GM23248 (cell line): ENCODE measurements around the gene ZNF197. TPM values are rescaled to one million over a fixed set of nuclear protein-coding genes. Genes with fewer than 3 reads are reported as not detected.

ENCODE experiments used
- DNase-seq: peaks from one replicate; pipeline ENCODE4 v3.0.0-alpha.2; 2015
- H2AFZ ChIP-seq: fragments of 200-600 bp; sonication (generic); 2 replicates; pipeline ENCODE4 v1.6.1; 2016; ENCODE audit warnings: antibody characterized with exemption
- H3F3A ChIP-seq: fragments of 200-600 bp; sonication (generic); 2 replicates; pipeline ENCODE4 v1.6.1; 2016; ENCODE audit warnings: mild to moderate bottlenecking, antibody characterized with exemption, mixed run types; ENCODE audit not compliant: insufficient read depth
- H3K27ac ChIP-seq: fragments of 200-600 bp; sonication (generic); 2 replicates; pipeline ENCODE4 v1.5.1; 2016; ENCODE audit warnings: mild to moderate bottlenecking
- H3K27me3 ChIP-seq: fragments of 200-600 bp; sonication (generic); replicated peaks from 2 replicates; pipeline ENCODE4 v1.6.1; 2016; ENCODE audit warnings: mild to moderate bottlenecking; ENCODE audit not compliant: insufficient read depth
- H3K36me3 ChIP-seq: fragments of 200-600 bp; sonication (generic); 2 replicates; pipeline ENCODE4 v1.6.1; 2016; ENCODE audit warnings: low read depth, mild to moderate bottlenecking
- H3K4me1 ChIP-seq: fragments of 200-600 bp; sonication (generic); 2 replicates; pipeline ENCODE4 v1.6.1; 2016; ENCODE audit warnings: mild to moderate bottlenecking; ENCODE audit not compliant: insufficient read depth
- H3K4me2 ChIP-seq: fragments of 200-600 bp; sonication (generic); one replicate; pipeline ENCODE4 v1.6.1; 2016; ENCODE audit warnings: mild to moderate bottlenecking; ENCODE audit not compliant: unreplicated experiment
- H3K4me3 ChIP-seq: fragments of 200-600 bp; sonication (generic); 2 replicates; pipeline ENCODE4 v1.5.1; 2016; ENCODE audit warnings: mild to moderate bottlenecking
- H3K79me2 ChIP-seq: fragments of 200-600 bp; sonication (generic); 2 replicates; pipeline ENCODE4 v1.6.1; 2016; ENCODE audit warnings: mild to moderate bottlenecking; ENCODE audit not compliant: insufficient read depth
- H3K9ac ChIP-seq: fragments of 200-600 bp; sonication (generic); 2 replicates; pipeline ENCODE4 v1.6.1; 2016; ENCODE audit warnings: mild to moderate bottlenecking
- H3K9me2 ChIP-seq: fragments of 200-600 bp; sonication (generic); 2 replicates; pipeline ENCODE4 v1.6.1; 2016; ENCODE audit warnings: mixed run types, mild to moderate bottlenecking, moderate library complexity; ENCODE audit not compliant: insufficient read depth
- H3K9me3 ChIP-seq: fragments of 200-600 bp; sonication (generic); one replicate; pipeline ENCODE4 v1.6.1; 2017; ENCODE audit warnings: low read depth
- H4K20me1 ChIP-seq: fragments of 200-600 bp; sonication (generic); 2 replicates; pipeline ENCODE4 v1.6.0; 2016; ENCODE audit not compliant: insufficient read depth
- EZH2 ChIP-seq: fragments of 200-600 bp; sonication (generic); IDR thresholded peaks from 2 replicates; pipeline ENCODE4 v1.6.1; 2018; ENCODE audit warnings: antibody characterized with exemption, mild to moderate bottlenecking; ENCODE audit not compliant: insufficient read depth, poor library complexity, severe bottlenecking
- EZH2phosphoT487 ChIP-seq: fragments of 200-600 bp; sonication (generic); IDR thresholded peaks from 2 replicates; pipeline ENCODE4 v1.6.1; 2018; ENCODE audit warnings: antibody characterized with exemption, moderate library complexity, mild to moderate bottlenecking, low read depth; ENCODE audit not compliant: insufficient read depth
- WGBS, 2 experiments: methylation state at CpG; one replicate each; pipeline ENCODE4 v1.1.6; 2015 to 2017; ENCODE audit warnings: low lambda C conversion rate in 2 of 2, low coverage in 1 of 2; ENCODE audit errors: missing lambda C conversion rate in 2 of 2; 5-methylcytosine and 5-hydroxymethylcytosine counted together
- in situ Hi-C: fragments of 300-500 bp; cut with MboI; formaldehyde crosslinking; loops from 2 replicates; pipeline ENCODE4 v1.15.0; 2020
- polyA plus RNA-seq: library from polyadenylated mRNA; unstranded; fragments of >200 nt; fragmentation: Nextera tagmentation; extraction: Ambion mirVana; gene quantifications from 2 replicates; pipeline ENCODE4 v1.2.1, GENCODE V29; 2016
- total RNA-seq: library from RNA; depleted of rRNA; stranded (reverse); fragments of >200 nt; shearing (Covaris generic); gene quantifications from 2 replicates; pipeline ENCODE4 v1.2.3, GENCODE V29; 2014

The ZNF197 gene
- total and polyA plus RNA-seq, 2 experiments from 2014 or later: 7.4 to 10.1 TPM

GRCh38 chr3:44648564-44649229 is 23.9 kb downstream of the ZNF197 start, which contains the start of gene ZNF35:
Gene ZNF35 (plus strand): TSS chr3:44648732. CDS start chr3:44651068, 2,336 bp downstream.
- in situ Hi-C loops: no loop called here
- H3K79me2 ChIP-seq: peaks cover 66% of the 10 kb centered on the region

GRCh38 chr3:44649709-44650108 is 24.9 kb downstream of the ZNF197 start:
- in situ Hi-C loops: no loop called here
- WGBS, 2 experiments: 91 to 98% methylated on average over 1 of the region's 1 CpG
- Histone ChIP-seq H3F3A (peaks cover 26% of the 10 kb centered on the region; the same call in 1 of the 2 replicates), H3K36me3 (peaks cover 29% of the 10 kb centered on the region), H3K9me2 (no peaks in the 10 kb centered on the region), H3K79me2 (peaks cover 73% of the 10 kb centered on the region), H3K4me2 (peak overlapping the region; percentile 87), H3K4me3 (peak overlapping the region; percentile 95), H3K27me3 (no peaks in the 10 kb centered on the region), H2AFZ (no peak overlapping the region), H4K20me1 (no peaks in the 10 kb centered on the region), H3K27ac (no peak overlapping the region), H3K9ac (peak overlapping the region; percentile 97), H3K9me3 (no peaks in the 10 kb centered on the region), H3K4me1 (no peaks in the 10 kb centered on the region; the same call in 1 of the 2 replicates)
- TF ChIP-seq EZH2phosphoT487: no peak
- TF ChIP-seq EZH2: no peak
- no peak for DNase-seq

More at GRCh38 chr3:44648564-44649229, 23.9 kb downstream of the ZNF197 start, which contains the start of gene ZNF35:
- DNase-seq: peak; percentile 94
- 1% methylated on average over 36 to 37 of the region's 37 CpGs for WGBS, 2 experiments
- no peaks in the 10 kb centered on the region for H3K27me3 ChIP-seq
- peak within 1 kb of the TSS; percentile 77 for H3K27ac ChIP-seq
- peak within 1 kb of the TSS; percentile 95 for H3K4me3 ChIP-seq
- no peaks in the 10 kb centered on the region for H4K20me1 ChIP-seq
- H3K9ac ChIP-seq: peak within 1 kb of the TSS; percentile 97
- peaks cover 33% of the 10 kb centered on the region for H3K36me3 ChIP-seq
- peak within 1 kb of the TSS; percentile 94 for H2AFZ ChIP-seq
- no peaks in the 10 kb centered on the region; the same call in 1 of the 2 replicates for H3K4me1 ChIP-seq
- H3K9me2 ChIP-seq: no peaks in the 10 kb centered on the region
- no peak for TF ChIP-seq EZH2
- no peak for TF ChIP-seq EZH2phosphoT487
- peak within 1 kb of the TSS; percentile 87 for H3K4me2 ChIP-seq
- H3F3A ChIP-seq: peaks cover 26% of the 10 kb centered on the region; the same call in 1 of the 2 replicates
- no peaks in the 10 kb centered on the region for H3K9me3 ChIP-seq

- no peaks in the 10 kb centered on the region for H3K9me3 ChIP-seq
- no peak overlapping the region for H3K4me2 ChIP-seq
- H3K79me2 ChIP-seq: peaks cover 77% of the 10 kb centered on the region
- H3F3A ChIP-seq: no peaks in the 10 kb centered on the region
- H2AFZ ChIP-seq: no peak overlapping the region
- WGBS, 2 experiments: 99% methylated on average over 5 of the region's 5 CpGs
- H4K20me1 ChIP-seq: no peaks in the 10 kb centered on the region
- in situ Hi-C loops: no loop called here
- no peaks in the 10 kb centered on the region for H3K27me3 ChIP-seq
- no peaks in the 10 kb centered on the region for H3K9me2 ChIP-seq
- H3K27ac ChIP-seq: no peak overlapping the region
- TF ChIP-seq EZH2 (no peak), EZH2phosphoT487 (no peak)
- no peaks in the 10 kb centered on the region; the same call in 1 of the 2 replicates for H3K4me1 ChIP-seq
- peaks cover 59% of the 10 kb centered on the region for H3K36me3 ChIP-seq
- no peak overlapping the region for H3K9ac ChIP-seq
- no peak for DNase-seq
- no peak overlapping the region for H3K4me3 ChIP-seq
Observed at GRCh38 chr3:44654039-44654438, 29.2 kb downstream of the ZNF197 start.

GRCh38 chr3:44659015-44659414 is 34.2 kb downstream of the ZNF197 start:
- Histone ChIP-seq H3K9ac (no peak overlapping the region), H3K27me3 (no peaks in the 10 kb centered on the region), H3K9me2 (no peaks in the 10 kb centered on the region), H3K27ac (no peak overlapping the region), H3F3A (no peaks in the 10 kb centered on the region), H3K4me3 (no peak overlapping the region), H3K4me2 (no peak overlapping the region), H3K36me3 (peaks cover 51% of the 10 kb centered on the region), H4K20me1 (no peaks in the 10 kb centered on the region), H3K79me2 (peaks cover 34% of the 10 kb centered on the region), H3K4me1 (no peaks in the 10 kb centered on the region), H3K9me3 (no peaks in the 10 kb centered on the region), H2AFZ (no peak overlapping the region)
- in situ Hi-C loops: no loop called here
- TF ChIP-seq EZH2phosphoT487 (no peak), EZH2 (no peak)
- WGBS, 2 experiments: 98 to 100% methylated on average over 7 of the region's 7 CpGs
- no peak for DNase-seq
